WERI-Rb-1 (cell line): ENCODE data around the gene WDR45.

ENCODE experiments used
- DNase-seq: peaks from one replicate; pipeline ENCODE4 v3.0.0-alpha.2; 2020
- H3K27ac ChIP-seq: fragments of 250-450 bp; sonication (Bioruptor Pico); 2 replicates; pipeline ENCODE4 v1.5.1; 2020; ENCODE audit warnings: mild to moderate bottlenecking, moderate library complexity
- H3K27me3 ChIP-seq: fragments of 250-450 bp; sonication (Bioruptor Pico); 2 replicates; pipeline ENCODE4 v1.5.1; 2021; ENCODE audit warnings: mild to moderate bottlenecking, low read depth, moderate library complexity; ENCODE audit not compliant: insufficient read depth, severe bottlenecking
- H3K36me3 ChIP-seq: fragments of 250-450 bp; sonication (Bioruptor Pico); 2 replicates; pipeline ENCODE4 v1.5.1; 2020; ENCODE audit warnings: mild to moderate bottlenecking, moderate library complexity
- H3K4me3 ChIP-seq: 2 replicates; pipeline ENCODE4 v1.5.1; 2011; ENCODE audit warnings: low read depth, mild to moderate bottlenecking, control low read depth, low read length
- H3K9me3 ChIP-seq: fragments of 250-450 bp; sonication (Bioruptor Pico); 2 replicates; pipeline ENCODE4 v1.5.1; 2021; ENCODE audit warnings: mild to moderate bottlenecking, moderate library complexity; ENCODE audit not compliant: severe bottlenecking
- TF ChIP-seq, protein P1 (sequence below): IDR thresholded peaks from 2 replicates; pipeline ENCODE4 v1.5.1; 2011; ENCODE audit warnings: low read depth, mild to moderate bottlenecking, control low read depth, inconsistent platforms, low read length

WDR45 gene

DNA sequence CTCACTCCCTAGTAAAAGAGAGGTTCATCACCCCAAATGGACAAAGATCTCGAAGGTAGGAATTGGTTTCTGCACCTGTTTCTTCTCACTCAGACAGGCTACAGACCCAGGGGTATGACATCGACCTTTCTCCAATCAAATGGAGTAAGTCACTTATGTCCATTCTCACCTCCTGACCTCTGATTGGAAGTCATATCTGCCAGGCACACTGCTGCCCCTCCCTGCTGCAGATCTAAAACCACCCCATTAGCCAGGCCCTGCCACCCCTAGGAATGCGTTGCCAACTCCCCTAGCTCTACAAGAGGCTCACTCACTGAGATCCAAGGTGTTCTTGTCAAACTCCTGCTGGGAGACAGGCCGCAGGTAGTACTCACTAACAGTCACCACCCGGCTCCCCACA is 37.0 kb upstream of the WDR45 start:
- H3K4me3 ChIP-seq, result no peak overlapping the region
- peaks cover 8% of the 10 kb centered on the region for H3K27me3 ChIP-seq
- no peak overlapping the region for H3K27ac ChIP-seq
- H3K9me3 ChIP-seq, result no peaks in the 10 kb centered on the region
- DNase-seq, result no peak
- H3K36me3 ChIP-seq, result peaks cover 6% of the 10 kb centered on the region
- TF ChIP-seq, protein P1, sequence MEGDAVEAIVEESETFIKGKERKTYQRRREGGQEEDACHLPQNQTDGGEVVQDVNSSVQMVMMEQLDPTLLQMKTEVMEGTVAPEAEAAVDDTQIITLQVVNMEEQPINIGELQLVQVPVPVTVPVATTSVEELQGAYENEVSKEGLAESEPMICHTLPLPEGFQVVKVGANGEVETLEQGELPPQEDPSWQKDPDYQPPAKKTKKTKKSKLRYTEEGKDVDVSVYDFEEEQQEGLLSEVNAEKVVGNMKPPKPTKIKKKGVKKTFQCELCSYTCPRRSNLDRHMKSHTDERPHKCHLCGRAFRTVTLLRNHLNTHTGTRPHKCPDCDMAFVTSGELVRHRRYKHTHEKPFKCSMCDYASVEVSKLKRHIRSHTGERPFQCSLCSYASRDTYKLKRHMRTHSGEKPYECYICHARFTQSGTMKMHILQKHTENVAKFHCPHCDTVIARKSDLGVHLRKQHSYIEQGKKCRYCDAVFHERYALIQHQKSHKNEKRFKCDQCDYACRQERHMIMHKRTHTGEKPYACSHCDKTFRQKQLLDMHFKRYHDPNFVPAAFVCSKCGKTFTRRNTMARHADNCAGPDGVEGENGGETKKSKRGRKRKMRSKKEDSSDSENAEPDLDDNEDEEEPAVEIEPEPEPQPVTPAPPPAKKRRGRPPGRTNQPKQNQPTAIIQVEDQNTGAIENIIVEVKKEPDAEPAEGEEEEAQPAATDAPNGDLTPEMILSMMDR, result no peak

DNA sequence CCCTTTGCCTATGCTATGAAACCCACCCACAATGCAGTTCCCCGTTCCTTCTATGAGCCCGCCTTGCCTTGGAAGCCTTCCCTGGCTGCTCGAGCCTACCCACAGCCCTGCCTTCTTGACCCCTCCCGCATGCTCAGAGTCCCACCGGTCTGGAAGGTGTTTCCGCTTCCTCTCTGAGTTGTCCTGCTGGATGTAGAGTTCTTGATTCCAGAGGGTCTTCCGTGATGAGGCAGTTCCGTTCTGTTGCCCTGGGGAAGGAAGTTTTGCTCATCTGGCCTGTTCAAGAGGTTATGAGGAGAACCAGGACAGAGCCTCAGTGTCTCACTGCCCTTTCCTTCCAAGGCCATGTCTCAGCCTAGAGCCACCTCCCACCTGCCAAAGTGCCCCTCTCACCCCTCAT is 36.4 kb upstream of the WDR45 start:
- peaks cover 8% of the 10 kb centered on the region for H3K27me3 ChIP-seq
- no peak overlapping the region for H3K4me3 ChIP-seq
- H3K27ac ChIP-seq, result no peak overlapping the region
- peaks cover 6% of the 10 kb centered on the region for H3K36me3 ChIP-seq
- no peak for DNase-seq
- no peaks in the 10 kb centered on the region for H3K9me3 ChIP-seq
- TF ChIP-seq, protein P1, result no peak

DNA sequence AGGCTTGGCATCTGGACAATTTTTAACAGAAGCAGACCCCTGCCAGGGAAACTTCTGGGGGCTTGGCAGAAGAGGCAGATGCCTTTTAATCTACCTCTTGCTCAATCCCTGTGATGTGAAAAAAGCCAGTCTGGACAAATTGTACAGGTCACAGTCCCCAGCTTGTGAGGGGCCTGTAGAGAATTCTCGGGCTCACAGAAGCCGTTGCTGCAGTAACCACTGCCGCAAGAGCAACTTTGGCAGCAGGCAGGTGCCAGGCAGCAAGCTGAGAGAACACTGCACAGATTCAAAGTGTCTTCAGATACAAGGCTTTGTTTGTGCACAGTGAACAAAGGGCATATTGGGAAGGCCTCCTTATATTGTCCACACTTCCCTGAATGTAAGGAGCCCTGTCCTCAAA is 32.1 kb upstream of the WDR45 start:
- no peak for DNase-seq
- no peaks in the 10 kb centered on the region for H3K9me3 ChIP-seq
- TF ChIP-seq, protein P1, result no peak
- H3K36me3 ChIP-seq, result peaks cover 13% of the 10 kb centered on the region
- no peak overlapping the region for H3K27ac ChIP-seq
- H3K4me3 ChIP-seq, result no peak overlapping the region
- peaks cover 6% of the 10 kb centered on the region for H3K27me3 ChIP-seq

DNA sequence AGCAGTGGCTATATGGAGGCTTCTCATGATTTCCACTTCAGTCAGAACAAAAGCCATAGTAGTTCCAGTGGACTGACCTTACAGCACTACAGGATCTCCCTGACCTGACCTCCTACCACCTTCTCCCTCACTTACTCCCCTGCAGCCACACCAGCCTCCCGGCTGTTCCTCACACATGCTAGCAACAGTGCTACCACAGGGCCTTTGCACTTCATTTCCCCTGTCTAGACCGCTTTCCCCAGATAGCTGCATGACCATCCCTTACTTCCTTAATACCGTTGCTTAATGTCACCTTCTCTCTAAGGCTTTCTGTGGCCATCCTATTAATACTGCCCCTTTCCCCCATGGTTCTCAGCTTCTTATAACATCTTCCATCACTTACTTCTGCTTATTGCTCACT is 30.7 kb upstream of the WDR45 start:
- H3K27me3 ChIP-seq, result peaks cover 6% of the 10 kb centered on the region
- no peak for DNase-seq
- peaks cover 7% of the 10 kb centered on the region; the same call in 1 of the 2 replicates for H3K36me3 ChIP-seq
- no peaks in the 10 kb centered on the region for H3K9me3 ChIP-seq
- no peak overlapping the region for H3K27ac ChIP-seq
- no peak overlapping the region for H3K4me3 ChIP-seq
- TF ChIP-seq, protein P1, result no peak

DNA sequence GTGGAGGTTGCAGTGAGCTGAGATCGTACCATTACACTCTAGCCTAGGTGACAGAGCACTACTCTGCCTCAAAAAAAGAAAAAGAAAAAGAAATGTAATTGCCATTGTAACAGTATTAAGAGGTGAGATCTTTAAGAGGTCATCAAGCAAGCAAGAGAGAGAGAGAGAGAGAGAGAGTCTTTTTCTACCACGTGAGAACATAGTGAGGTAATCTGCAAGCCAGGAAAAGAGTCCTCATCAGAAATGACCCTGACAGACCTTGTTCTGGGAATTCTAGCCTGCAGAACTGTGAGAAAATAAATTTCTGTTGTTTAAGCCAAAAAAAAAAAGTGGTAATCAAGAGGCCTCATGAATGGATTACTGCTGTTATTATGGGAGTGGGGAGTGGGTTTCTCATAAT is 29.0 kb upstream of the WDR45 start:
- peaks cover under 1% of the 10 kb centered on the region for H3K27me3 ChIP-seq
- no peaks in the 10 kb centered on the region for H3K9me3 ChIP-seq
- DNase-seq, result no peak
- TF ChIP-seq, protein P1, result no peak
- H3K4me3 ChIP-seq, result no peak overlapping the region
- H3K36me3 ChIP-seq, result peaks cover 7% of the 10 kb centered on the region; the same call in 1 of the 2 replicates
- no peak overlapping the region for H3K27ac ChIP-seq

DNA sequence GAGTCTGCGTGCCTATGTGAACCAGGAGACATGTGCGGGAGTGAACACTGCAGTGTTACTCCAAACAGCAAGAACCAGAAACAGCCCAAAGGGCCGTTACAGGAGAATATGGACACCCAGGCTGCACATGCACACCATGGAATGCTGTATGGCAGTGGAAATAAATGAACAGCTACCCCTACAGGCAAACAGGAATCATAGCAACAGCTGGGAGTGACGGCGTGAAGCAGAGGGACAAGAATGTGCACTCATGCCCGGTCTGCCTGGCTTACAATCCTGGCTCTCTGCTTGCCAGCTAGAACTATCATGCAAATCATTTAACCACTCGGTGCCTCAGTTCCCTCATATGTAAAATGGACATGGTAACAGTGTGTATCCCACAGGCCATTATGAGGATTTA is 27.2 kb upstream of the WDR45 start:
- TF ChIP-seq, protein P1, result peak; percentile 78
- Histone ChIP-seq H3K36me3 (peaks cover 7% of the 10 kb centered on the region; the same call in 1 of the 2 replicates), H3K9me3 (no peaks in the 10 kb centered on the region), H3K27me3 (no peaks in the 10 kb centered on the region), H3K27ac (no peak overlapping the region), H3K4me3 (no peak overlapping the region)
- DNase-seq, result peak; percentile 40
